ENCODE results near the gene SPATA18.
"Not testable (repeated sequence)": the region's sequence is repeated elsewhere in the genome, so short reads cannot be mapped to it uniquely, and the experiment has no call there.

DNA sequence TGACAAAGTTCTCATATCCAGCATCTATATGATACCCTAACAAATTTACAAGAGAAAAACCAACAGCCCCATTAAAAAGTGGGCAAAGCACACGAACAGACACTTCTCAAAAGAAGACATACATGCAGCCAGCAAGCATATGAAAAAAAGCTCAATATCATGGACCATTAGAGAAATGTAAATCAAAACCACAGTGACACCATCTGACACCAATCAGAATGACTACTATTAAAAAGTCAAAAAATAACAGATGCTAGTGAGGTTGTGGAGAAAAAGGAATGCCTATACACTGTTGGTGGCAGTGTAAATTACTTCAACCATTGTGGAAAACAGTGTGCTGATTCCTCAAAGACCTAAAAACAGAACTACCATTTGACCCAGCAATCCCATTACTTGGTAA lies 86.0 kb downstream of the SPATA18 start:
- TF ChIP-seq, protein P1, sequence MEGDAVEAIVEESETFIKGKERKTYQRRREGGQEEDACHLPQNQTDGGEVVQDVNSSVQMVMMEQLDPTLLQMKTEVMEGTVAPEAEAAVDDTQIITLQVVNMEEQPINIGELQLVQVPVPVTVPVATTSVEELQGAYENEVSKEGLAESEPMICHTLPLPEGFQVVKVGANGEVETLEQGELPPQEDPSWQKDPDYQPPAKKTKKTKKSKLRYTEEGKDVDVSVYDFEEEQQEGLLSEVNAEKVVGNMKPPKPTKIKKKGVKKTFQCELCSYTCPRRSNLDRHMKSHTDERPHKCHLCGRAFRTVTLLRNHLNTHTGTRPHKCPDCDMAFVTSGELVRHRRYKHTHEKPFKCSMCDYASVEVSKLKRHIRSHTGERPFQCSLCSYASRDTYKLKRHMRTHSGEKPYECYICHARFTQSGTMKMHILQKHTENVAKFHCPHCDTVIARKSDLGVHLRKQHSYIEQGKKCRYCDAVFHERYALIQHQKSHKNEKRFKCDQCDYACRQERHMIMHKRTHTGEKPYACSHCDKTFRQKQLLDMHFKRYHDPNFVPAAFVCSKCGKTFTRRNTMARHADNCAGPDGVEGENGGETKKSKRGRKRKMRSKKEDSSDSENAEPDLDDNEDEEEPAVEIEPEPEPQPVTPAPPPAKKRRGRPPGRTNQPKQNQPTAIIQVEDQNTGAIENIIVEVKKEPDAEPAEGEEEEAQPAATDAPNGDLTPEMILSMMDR (conservative IDR thresholded peaks at IDR 0.05 in 1 of 2, IDR thresholded peaks at IDR 0.05 in 1 of 2; ENCODE audit: low read depth in 1 of 2, low read length in 2 of 2) = not testable (repeated sequence)
- not testable (repeated sequence) for TF ChIP-seq EZH2 (IDR thresholded peaks at IDR 0.05; ENCODE audit: low read length, missing control alignments)

Measured in fibroblast of lung (primary cell).